ENCODE results near the gene ATF4. TPM values are rescaled to one million over a fixed set of nuclear protein-coding genes. Genes with fewer than 3 reads are reported as not detected.

ATF4 gene
- total RNA-seq, 6 donors from 2014 or later = 255 to 402 (median 364) TPM

DNA sequence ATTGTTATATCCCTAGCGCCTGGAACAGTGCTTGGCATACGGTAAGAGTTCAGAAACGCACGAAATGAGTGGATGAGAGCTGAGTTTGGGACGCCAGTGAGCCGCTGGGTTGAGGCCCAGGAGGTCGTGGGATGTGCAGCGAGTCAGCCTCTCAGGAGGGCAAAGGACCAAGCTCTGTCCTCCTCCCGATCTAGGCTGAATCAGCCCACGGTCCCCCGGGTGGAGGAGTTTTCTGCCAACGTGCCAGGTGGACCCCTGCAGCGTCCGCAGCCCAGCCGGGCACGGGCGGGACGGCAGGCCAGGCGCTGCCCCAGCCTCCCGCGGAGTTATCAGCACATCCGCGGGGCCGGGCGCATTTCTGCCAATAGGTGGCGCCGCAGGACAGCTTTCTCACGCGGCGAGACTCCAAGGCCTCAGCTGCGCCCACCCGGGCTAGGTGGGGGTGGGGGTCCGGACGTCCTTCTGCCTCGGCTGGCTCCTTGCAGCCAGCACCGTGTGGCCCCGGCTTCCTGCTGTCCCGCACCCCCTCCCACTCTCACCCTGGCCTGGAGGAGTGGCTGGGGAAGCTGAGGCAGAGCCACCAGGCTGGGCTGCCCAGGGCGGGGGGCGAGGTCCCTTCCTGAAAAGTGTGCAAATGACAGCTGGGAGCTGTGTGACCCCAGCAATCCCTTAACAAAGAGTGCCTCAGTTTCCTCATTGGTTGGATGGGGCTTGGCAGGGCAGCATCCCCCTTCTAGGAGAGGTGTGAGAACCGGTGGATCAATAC, 14.4 kb downstream of the ATF4 start:
- H3K4me3 ChIP-seq = no peak overlapping the region
- no peaks in the 10 kb centered on the region for H3K9me3 ChIP-seq
- ATAC-seq (ENCODE audit: low FRiP score in 2 of 2) (peak; percentile 38 to 65), DNase-seq (peak; percentile 83 to 97)
- H3K4me1 ChIP-seq = peaks cover 26 to 40% (median 30%) of the 10 kb centered on the region in 4 donors
- no peaks in the 10 kb centered on the region for H3K27me3 ChIP-seq
- WGBS, 2 donors = 17 to 28% methylated on average over 12 to 17 of the region's 41 CpGs
- TF ChIP-seq, protein P1, sequence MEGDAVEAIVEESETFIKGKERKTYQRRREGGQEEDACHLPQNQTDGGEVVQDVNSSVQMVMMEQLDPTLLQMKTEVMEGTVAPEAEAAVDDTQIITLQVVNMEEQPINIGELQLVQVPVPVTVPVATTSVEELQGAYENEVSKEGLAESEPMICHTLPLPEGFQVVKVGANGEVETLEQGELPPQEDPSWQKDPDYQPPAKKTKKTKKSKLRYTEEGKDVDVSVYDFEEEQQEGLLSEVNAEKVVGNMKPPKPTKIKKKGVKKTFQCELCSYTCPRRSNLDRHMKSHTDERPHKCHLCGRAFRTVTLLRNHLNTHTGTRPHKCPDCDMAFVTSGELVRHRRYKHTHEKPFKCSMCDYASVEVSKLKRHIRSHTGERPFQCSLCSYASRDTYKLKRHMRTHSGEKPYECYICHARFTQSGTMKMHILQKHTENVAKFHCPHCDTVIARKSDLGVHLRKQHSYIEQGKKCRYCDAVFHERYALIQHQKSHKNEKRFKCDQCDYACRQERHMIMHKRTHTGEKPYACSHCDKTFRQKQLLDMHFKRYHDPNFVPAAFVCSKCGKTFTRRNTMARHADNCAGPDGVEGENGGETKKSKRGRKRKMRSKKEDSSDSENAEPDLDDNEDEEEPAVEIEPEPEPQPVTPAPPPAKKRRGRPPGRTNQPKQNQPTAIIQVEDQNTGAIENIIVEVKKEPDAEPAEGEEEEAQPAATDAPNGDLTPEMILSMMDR (IDR thresholded peaks at IDR 0.05) = peak; percentile 91 to 98 (median 96)
- no peak for TF ChIP-seq POLR2AphosphoS5 (IDR thresholded peaks at IDR 0.05)
- H3K27ac ChIP-seq = no peak overlapping the region
- H3K36me3 ChIP-seq = peaks cover 0 to 17% (median 4%) of the 10 kb centered on the region in 4 donors

DNA sequence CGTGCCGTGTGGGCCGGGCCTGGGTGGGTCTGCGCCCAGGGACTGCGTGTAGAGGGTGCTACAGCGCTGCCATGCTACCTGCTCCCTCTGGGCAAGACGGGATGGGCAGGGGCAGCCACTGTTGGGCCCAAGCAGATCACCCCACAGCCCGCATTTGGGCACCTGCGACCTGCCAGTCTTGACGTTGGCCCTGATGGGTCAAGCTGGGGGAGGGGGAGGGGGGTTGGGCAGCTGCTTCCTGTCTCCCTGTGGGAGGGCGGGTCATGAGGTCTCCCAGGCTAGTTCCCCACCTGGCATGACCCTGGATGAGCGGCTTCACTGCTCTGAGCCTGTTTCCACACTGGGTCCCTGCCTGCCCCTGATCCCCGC, 15.0 kb downstream of the ATF4 start:
- Histone ChIP-seq H3K27me3 (no peaks in the 10 kb centered on the region), H3K9me3 (no peaks in the 10 kb centered on the region), H3K4me3 (no peak overlapping the region), H3K27ac (no peak overlapping the region), H3K36me3 (peaks cover 0 to 11% (median under 1%) of the 10 kb centered on the region in 4 donors), H3K4me1 (peaks cover 21 to 34% (median 25%) of the 10 kb centered on the region in 4 donors)
- ATAC-seq (ENCODE audit: low FRiP score in 2 of 2) (no peak), DNase-seq (peak in 1 of 2 donors; percentile 78)
- TF ChIP-seq POLR2AphosphoS5 (IDR thresholded peaks at IDR 0.05) (no peak), EP300 (IDR thresholded peaks at IDR 0.05) (no peak), POLR2A (IDR thresholded peaks at IDR 0.05) (no peak)
- TF ChIP-seq, protein P1 (IDR thresholded peaks at IDR 0.05) = no peak
- WGBS, 2 donors = 46% methylated on average over 8 of the region's 13 CpGs; no CpG with 5 or more reads in 1 of the 2 donors

- Histone ChIP-seq H3K4me3 (no peak overlapping the region), H3K36me3 (peaks cover 0 to 5% (median 0%) of the 10 kb centered on the region in 4 donors), H3K9me3 (no peaks in the 10 kb centered on the region), H3K4me1 (peaks cover 15 to 28% (median 19%) of the 10 kb centered on the region in 4 donors), H3K27me3 (no peaks in the 10 kb centered on the region), H3K27ac (no peak overlapping the region)
- TF ChIP-seq POLR2A (IDR thresholded peaks at IDR 0.05) (no peak), EP300 (IDR thresholded peaks at IDR 0.05) (no peak), POLR2AphosphoS5 (IDR thresholded peaks at IDR 0.05) (no peak)
- TF ChIP-seq, protein P1 (IDR thresholded peaks at IDR 0.05) = no peak
- DNase-seq (peak in 1 of 2 donors; percentile 75), ATAC-seq (ENCODE audit: low FRiP score in 2 of 2) (no peak)
- WGBS, 2 donors = 83 to 90% methylated on average over 15 of the region's 15 CpGs
Measured at GRCh38 chr22:39535831-39536449, 15.6 kb downstream of the ATF4 start.

DNA sequence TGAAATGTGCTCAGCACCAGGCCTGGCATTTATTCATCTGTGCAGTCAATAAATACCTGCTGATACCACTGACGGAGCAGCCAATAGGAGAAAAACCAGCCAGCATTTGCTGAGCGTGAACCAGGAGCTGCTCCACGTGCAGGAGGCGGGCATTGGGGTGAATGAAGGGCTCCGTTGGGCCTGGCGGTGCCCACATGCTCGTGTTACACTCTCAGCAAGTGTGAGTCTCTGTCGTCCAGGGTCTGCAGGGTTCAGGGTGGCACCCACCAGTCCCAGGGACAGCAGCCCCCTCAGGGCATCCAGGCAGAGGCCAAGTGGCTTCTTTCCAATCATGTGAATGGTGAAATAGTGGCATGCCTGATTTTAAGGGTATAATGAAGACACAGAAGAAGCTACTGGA, 16.3 kb downstream of the ATF4 start:
- TF ChIP-seq POLR2A (IDR thresholded peaks at IDR 0.05) = no peak
- Histone ChIP-seq H3K4me3 (no peak overlapping the region), H3K36me3 (no peaks in the 10 kb centered on the region), H3K9me3 (no peaks in the 10 kb centered on the region), H3K4me1 (peaks cover 7 to 20% (median 11%) of the 10 kb centered on the region in 4 donors), H3K27ac (no peak overlapping the region), H3K27me3 (no peaks in the 10 kb centered on the region)
- ATAC-seq (ENCODE audit: low FRiP score in 2 of 2) (no peak), DNase-seq (peak in 1 of 2 donors; percentile 63)
- WGBS, 2 donors = 52 to 66% methylated on average over 7 to 8 of the region's 8 CpGs

GRCh38 chr22:39537975-39538374, 17.6 kb downstream of the ATF4 start:
- Histone ChIP-seq H3K4me3 (no peak overlapping the region), H3K27ac (no peak overlapping the region), H3K27me3 (no peaks in the 10 kb centered on the region), H3K36me3 (no peaks in the 10 kb centered on the region), H3K9me3 (no peaks in the 10 kb centered on the region), H3K4me1 (peaks cover 4 to 13% (median 6%) of the 10 kb centered on the region in 4 donors)
- DNase-seq = no peak
- TF ChIP-seq, protein P1 (IDR thresholded peaks at IDR 0.05) = no peak
- TF ChIP-seq EP300 (IDR thresholded peaks at IDR 0.05) (no peak), POLR2A (IDR thresholded peaks at IDR 0.05) (no peak), POLR2AphosphoS5 (IDR thresholded peaks at IDR 0.05) (no peak)
- 61 to 64% methylated on average over 2 of the region's 2 CpGs for WGBS, 2 donors
- ATAC-seq (ENCODE audit: low FRiP score in 2 of 2) = no peak
